ENCODE results near the gene OGFOD2.

DNA sequence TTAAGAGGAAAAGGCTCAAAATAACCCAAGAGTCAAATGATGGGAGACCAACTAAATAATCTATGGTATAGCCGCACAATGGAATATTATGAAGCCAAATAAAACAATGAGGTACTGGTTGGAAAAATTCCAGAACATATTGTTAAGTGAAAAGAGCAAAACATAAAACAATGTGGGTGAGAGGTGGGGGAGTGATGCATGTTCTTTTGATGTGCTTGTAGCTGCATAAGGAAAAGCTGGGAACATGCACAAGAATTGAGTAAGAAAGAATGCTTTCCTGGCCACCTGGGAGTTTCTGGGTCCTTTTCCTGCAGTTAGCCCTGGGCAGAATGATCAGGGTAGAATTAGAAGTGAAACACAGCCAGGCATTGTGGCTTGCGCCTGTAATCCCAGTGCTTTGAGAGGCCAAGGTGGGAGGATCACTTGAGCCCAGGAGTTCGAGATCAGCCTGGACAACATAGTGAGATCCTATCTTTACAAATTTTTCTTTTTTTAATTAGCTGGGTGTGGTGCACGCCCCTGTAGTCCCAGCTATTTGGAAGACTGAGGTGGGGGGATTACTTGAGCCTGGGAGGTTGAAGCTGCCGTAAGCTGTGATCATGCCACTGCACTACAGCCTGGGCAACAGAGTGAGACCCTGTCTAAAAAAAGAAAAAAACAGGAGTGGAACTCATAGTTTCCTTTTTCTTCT, 16.7 kb upstream of the OGFOD2 start:
- TF ChIP-seq, protein P1, sequence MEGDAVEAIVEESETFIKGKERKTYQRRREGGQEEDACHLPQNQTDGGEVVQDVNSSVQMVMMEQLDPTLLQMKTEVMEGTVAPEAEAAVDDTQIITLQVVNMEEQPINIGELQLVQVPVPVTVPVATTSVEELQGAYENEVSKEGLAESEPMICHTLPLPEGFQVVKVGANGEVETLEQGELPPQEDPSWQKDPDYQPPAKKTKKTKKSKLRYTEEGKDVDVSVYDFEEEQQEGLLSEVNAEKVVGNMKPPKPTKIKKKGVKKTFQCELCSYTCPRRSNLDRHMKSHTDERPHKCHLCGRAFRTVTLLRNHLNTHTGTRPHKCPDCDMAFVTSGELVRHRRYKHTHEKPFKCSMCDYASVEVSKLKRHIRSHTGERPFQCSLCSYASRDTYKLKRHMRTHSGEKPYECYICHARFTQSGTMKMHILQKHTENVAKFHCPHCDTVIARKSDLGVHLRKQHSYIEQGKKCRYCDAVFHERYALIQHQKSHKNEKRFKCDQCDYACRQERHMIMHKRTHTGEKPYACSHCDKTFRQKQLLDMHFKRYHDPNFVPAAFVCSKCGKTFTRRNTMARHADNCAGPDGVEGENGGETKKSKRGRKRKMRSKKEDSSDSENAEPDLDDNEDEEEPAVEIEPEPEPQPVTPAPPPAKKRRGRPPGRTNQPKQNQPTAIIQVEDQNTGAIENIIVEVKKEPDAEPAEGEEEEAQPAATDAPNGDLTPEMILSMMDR (IDR thresholded peaks at IDR 0.05; ENCODE audit: low read length) = no peak
- TF ChIP-seq EZH2 (optimal IDR thresholded peaks at IDR 0.05; ENCODE audit: low read depth, low read length) = no peak
- TF ChIP-seq EZH2phosphoT487 (IDR thresholded peaks at IDR 0.05; ENCODE audit: low read length) = no peak

All from MM.1S (cell line).